Measurements from ENCODE around the gene SHC3. TPM values are rescaled to one million over a fixed set of nuclear protein-coding genes. Genes with fewer than 3 reads are reported as not detected.

The SHC3 gene
- total RNA-seq, 1 donor = 0.36 TPM

- no peak overlapping the region for H3K27ac ChIP-seq (ENCODE audit: low read depth, low read length)
- no peak overlapping the region for H2AFZ ChIP-seq (ENCODE audit: low read length)
- H3K36me3 ChIP-seq (ENCODE audit: insufficient read depth, low read length) = no peaks in the 10 kb centered on the region
- H3K4me3 ChIP-seq (ENCODE audit: insufficient read depth, low read length) = no peak overlapping the region
- H4K20me1 ChIP-seq (ENCODE audit: insufficient read depth, low read length) = no peaks in the 10 kb centered on the region
- H3K4me1 ChIP-seq (ENCODE audit: insufficient read depth, low read length) = peaks cover 7% of the 10 kb centered on the region
- no peak for TF ChIP-seq CTCF (IDR thresholded peaks at IDR 0.05; ENCODE audit: extremely low read depth, low read depth, low read length)
- DNase-seq (ENCODE audit: insufficient read length, low spot score, missing footprints) = no peak
- no peak overlapping the region for H3K4me2 ChIP-seq (ENCODE audit: insufficient read depth, low read length)
- H3K79me2 ChIP-seq (ENCODE audit: insufficient read depth, low read length) = no peaks in the 10 kb centered on the region
- no peaks in the 10 kb centered on the region for H3K9me3 ChIP-seq (ENCODE audit: low read depth, low read length)
- no peaks in the 10 kb centered on the region for H3K27me3 ChIP-seq (ENCODE audit: insufficient read depth, low read length)
These were observed 127.1 kb downstream of the SHC3 start for GRCh38 chr9:89051421-89052025.

- H3K9me3 ChIP-seq (ENCODE audit: low read depth, low read length) = no peaks in the 10 kb centered on the region
- no peak for TF ChIP-seq CTCF (IDR thresholded peaks at IDR 0.05; ENCODE audit: extremely low read depth, low read depth, low read length)
- no peak overlapping the region for H3K4me3 ChIP-seq (ENCODE audit: insufficient read depth, low read length)
- H3K27ac ChIP-seq (ENCODE audit: low read depth, low read length) = no peak overlapping the region
- H3K79me2 ChIP-seq (ENCODE audit: insufficient read depth, low read length) = no peaks in the 10 kb centered on the region
- H3K4me2 ChIP-seq (ENCODE audit: insufficient read depth, low read length) = no peak overlapping the region
- peaks cover 10% of the 10 kb centered on the region for H3K4me1 ChIP-seq (ENCODE audit: insufficient read depth, low read length)
- no peak overlapping the region for H2AFZ ChIP-seq (ENCODE audit: low read length)
- DNase-seq (ENCODE audit: insufficient read length, low spot score, missing footprints) = no peak
- no peaks in the 10 kb centered on the region for H3K36me3 ChIP-seq (ENCODE audit: insufficient read depth, low read length)
- no peaks in the 10 kb centered on the region for H4K20me1 ChIP-seq (ENCODE audit: insufficient read depth, low read length)
- no peaks in the 10 kb centered on the region for H3K27me3 ChIP-seq (ENCODE audit: insufficient read depth, low read length)
These were observed 129.0 kb downstream of the SHC3 start for GRCh38 chr9:89049646-89050045.

- Histone ChIP-seq H3K27ac (ENCODE audit: low read depth, low read length) (no peak overlapping the region), H3K4me1 (ENCODE audit: insufficient read depth, low read length) (peaks cover 10% of the 10 kb centered on the region), H3K9me3 (ENCODE audit: low read depth, low read length) (no peaks in the 10 kb centered on the region), H3K4me3 (ENCODE audit: insufficient read depth, low read length) (no peak overlapping the region), H3K4me2 (ENCODE audit: insufficient read depth, low read length) (no peak overlapping the region), H3K27me3 (ENCODE audit: insufficient read depth, low read length) (no peaks in the 10 kb centered on the region), H3K79me2 (ENCODE audit: insufficient read depth, low read length) (no peaks in the 10 kb centered on the region), H2AFZ (ENCODE audit: low read length) (no peak overlapping the region), H3K36me3 (ENCODE audit: insufficient read depth, low read length) (no peaks in the 10 kb centered on the region), H4K20me1 (ENCODE audit: insufficient read depth, low read length) (no peaks in the 10 kb centered on the region)
- no peak for DNase-seq (ENCODE audit: insufficient read length, low spot score, missing footprints)
- no peak for TF ChIP-seq CTCF (IDR thresholded peaks at IDR 0.05; ENCODE audit: extremely low read depth, low read depth, low read length)
These were observed 130.0 kb downstream of the SHC3 start for GRCh38 chr9:89048616-89049015.

- Histone ChIP-seq H4K20me1 (ENCODE audit: insufficient read depth, low read length) (no peaks in the 10 kb centered on the region), H3K79me2 (ENCODE audit: insufficient read depth, low read length) (no peaks in the 10 kb centered on the region), H3K4me1 (ENCODE audit: insufficient read depth, low read length) (peaks cover 10% of the 10 kb centered on the region)
These were observed 131.0 kb downstream of the SHC3 start for GRCh38 chr9:89047667-89048066.

More at GRCh38 chr9:89047667-89048066, 131.0 kb downstream of the SHC3 start:
- H2AFZ ChIP-seq (ENCODE audit: low read length) = no peak overlapping the region
- H3K27ac ChIP-seq (ENCODE audit: low read depth, low read length) = no peak overlapping the region
- no peaks in the 10 kb centered on the region for H3K9me3 ChIP-seq (ENCODE audit: low read depth, low read length)
- H3K27me3 ChIP-seq (ENCODE audit: insufficient read depth, low read length) = no peaks in the 10 kb centered on the region
- no peak for TF ChIP-seq CTCF (IDR thresholded peaks at IDR 0.05; ENCODE audit: extremely low read depth, low read depth, low read length)
- no peak overlapping the region for H3K4me2 ChIP-seq (ENCODE audit: insufficient read depth, low read length)
- no peak for DNase-seq (ENCODE audit: insufficient read length, low spot score, missing footprints)
- no peak overlapping the region for H3K4me3 ChIP-seq (ENCODE audit: insufficient read depth, low read length)
- H3K36me3 ChIP-seq (ENCODE audit: insufficient read depth, low read length) = no peaks in the 10 kb centered on the region

All from osteoblast (primary cell).